Measurements from ENCODE around the gene SNAI3.

GRCh38 chr16:88706965-88707826, 20.9 kb upstream of the SNAI3 start:
- TF ChIP-seq SIN3A (IDR thresholded peaks at IDR 0.05; ENCODE audit: borderline replicate concordance, insufficient read depth, low read depth, low read length) (no peak), REST (IDR thresholded peaks at IDR 0.05; ENCODE audit: insufficient read depth in 1 of 2, low read depth in 2 of 2, low read length in 1 of 2) (no peak), CTCF (IDR thresholded peaks at IDR 0.05) (no peak), POLR2AphosphoS5 (IDR thresholded peaks at IDR 0.05; ENCODE audit: low read depth, low read length) (no peak)
